Measurements from ENCODE around the gene ARID3A. TPM values are rescaled to one million over a fixed set of nuclear protein-coding genes. Genes with fewer than 3 reads are reported as not detected.

Gene ARID3A
- total RNA-seq, 1 experiment from 2014 or later = 5.6 TPM

GRCh38 chr19:996051-996838 lies 70.4 kb downstream of the ARID3A start:
- Histone ChIP-seq H3K9me2 (replicated peaks; ENCODE audit: low read length) (no peaks in the 10 kb centered on the region), H3K9ac (ENCODE audit: low read length) (no peak overlapping the region), H3K4me1 (ENCODE audit: insufficient read depth, low read length) (peaks cover 8% of the 10 kb centered on the region), H3K4me3 (ENCODE audit: low read length) (peak overlapping the region; percentile 35; the same call in 1 of the 2 replicates), H3K27ac (ENCODE audit: low read length) (no peak overlapping the region), H3K9me3 (ENCODE audit: low read length) (no peaks in the 10 kb centered on the region), H3K79me2 (ENCODE audit: low read length) (no peaks in the 10 kb centered on the region), H3K27me3 (ENCODE audit: low read length) (no peaks in the 10 kb centered on the region; the same call in 1 of the 2 replicates), H2AFZ (ENCODE audit: low read length) (no peak overlapping the region), H4K20me1 (ENCODE audit: low read length) (no peaks in the 10 kb centered on the region), H3K36me3 (ENCODE audit: low read depth, low read length) (no peaks in the 10 kb centered on the region; the same call in 1 of the 2 replicates), H3F3A (ENCODE audit: low read length, unreplicated experiment) (no peaks in the 10 kb centered on the region), H3K4me2 (ENCODE audit: low read length) (peak overlapping the region; percentile 72)
- intact Hi-C loops (cut with micrococcal nuclease) = no loop called here
- CTCF ChIA-PET = no interaction called here
- DNase-seq (peak; percentile 19), ATAC-seq (peak; percentile 20; the same call in 1 of the 2 replicates)
- BruUV-seq (replicated peaks) = no TSS peak
- TF ChIP-seq CTCF (conservative IDR thresholded peaks at IDR 0.05; ENCODE audit: low read depth, low read length) (no peak), EZH2 (IDR thresholded peaks at IDR 0.05; ENCODE audit: low read length, unreplicated experiment) (no peak), EZH2phosphoT487 (IDR thresholded peaks at IDR 0.05; ENCODE audit: borderline replicate concordance, low read length) (no peak)
- POLR2A ChIA-PET (ENCODE audit: unreplicated experiment) = no interaction called here

DNA sequence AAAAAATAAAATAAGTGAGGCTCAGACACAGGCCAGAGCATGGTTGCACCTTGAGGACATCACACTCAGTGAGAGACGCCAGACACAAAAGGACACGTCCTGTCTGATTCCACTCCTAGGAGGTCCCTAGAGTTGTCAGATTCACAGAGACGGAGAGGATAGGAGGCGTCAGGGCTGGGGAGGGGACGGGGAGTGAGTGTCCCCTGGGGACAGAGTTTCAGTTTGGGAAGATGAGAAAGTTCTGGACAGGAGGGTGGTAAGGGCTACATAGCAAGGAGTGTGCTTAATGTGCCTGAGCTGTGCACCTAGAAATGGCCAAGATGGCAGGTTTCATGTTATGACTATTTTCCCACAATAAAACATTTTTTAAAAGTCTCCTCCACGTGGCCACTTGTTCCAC lies 72.2 kb downstream of the ARID3A start:
- Histone ChIP-seq H2AFZ (ENCODE audit: low read length) (no peak overlapping the region), H3K4me3 (ENCODE audit: low read length) (no peak overlapping the region), H3K9ac (ENCODE audit: low read length) (no peak overlapping the region), H3K27ac (ENCODE audit: low read length) (no peak overlapping the region), H3K79me2 (ENCODE audit: low read length) (no peaks in the 10 kb centered on the region), H3K9me3 (ENCODE audit: low read length) (no peaks in the 10 kb centered on the region), H3K4me1 (ENCODE audit: insufficient read depth, low read length) (peaks cover 8% of the 10 kb centered on the region), H3K36me3 (ENCODE audit: low read depth, low read length) (no peaks in the 10 kb centered on the region), H3K27me3 (ENCODE audit: low read length) (no peaks in the 10 kb centered on the region; the same call in 1 of the 2 replicates), H4K20me1 (ENCODE audit: low read length) (no peaks in the 10 kb centered on the region), H3K4me2 (ENCODE audit: low read length) (no peak overlapping the region), H3K9me2 (replicated peaks; ENCODE audit: low read length) (no peaks in the 10 kb centered on the region), H3F3A (ENCODE audit: low read length, unreplicated experiment) (no peaks in the 10 kb centered on the region)
- intact Hi-C loops (cut with micrococcal nuclease) = no loop called here
- no TSS peak for BruUV-seq (replicated peaks)
- DNase-seq = no peak
- ATAC-seq = no peak
- no peak for TF ChIP-seq EZH2 (IDR thresholded peaks at IDR 0.05; ENCODE audit: low read length, unreplicated experiment)
- TF ChIP-seq CTCF (conservative IDR thresholded peaks at IDR 0.05; ENCODE audit: low read depth, low read length) = no peak
- TF ChIP-seq EZH2phosphoT487 (IDR thresholded peaks at IDR 0.05; ENCODE audit: borderline replicate concordance, low read length) = no peak
- ChIA-PET POLR2A (ENCODE audit: unreplicated experiment) (no interaction called here), CTCF (no interaction called here)

GRCh38 chr19:999379-999719 lies 73.5 kb downstream of the ARID3A start:
- H3K4me3 ChIP-seq (ENCODE audit: low read length) = no peak overlapping the region
- no peak overlapping the region for H2AFZ ChIP-seq (ENCODE audit: low read length)
- no peaks in the 10 kb centered on the region; the same call in 1 of the 2 replicates for H3K27me3 ChIP-seq (ENCODE audit: low read length)
- H3K9me3 ChIP-seq (ENCODE audit: low read length) = no peaks in the 10 kb centered on the region
- no peaks in the 10 kb centered on the region for H3K9me2 ChIP-seq (replicated peaks; ENCODE audit: low read length)
- H3K79me2 ChIP-seq (ENCODE audit: low read length) = no peaks in the 10 kb centered on the region
- ChIA-PET CTCF (no interaction called here), POLR2A (ENCODE audit: unreplicated experiment) (no interaction called here)
- DNase-seq = no peak
- ATAC-seq = no peak
- BruUV-seq (replicated peaks) = no TSS peak
- H3K27ac ChIP-seq (ENCODE audit: low read length) = no peak overlapping the region
- TF ChIP-seq EZH2phosphoT487 (IDR thresholded peaks at IDR 0.05; ENCODE audit: borderline replicate concordance, low read length) (no peak), CTCF (conservative IDR thresholded peaks at IDR 0.05; ENCODE audit: low read depth, low read length) (no peak), EZH2 (IDR thresholded peaks at IDR 0.05; ENCODE audit: low read length, unreplicated experiment) (no peak)
- no peak overlapping the region for H3K9ac ChIP-seq (ENCODE audit: low read length)
- H3K4me1 ChIP-seq (ENCODE audit: insufficient read depth, low read length) = peaks cover 8% of the 10 kb centered on the region
- intact Hi-C loops (cut with micrococcal nuclease) = no loop called here
- no peaks in the 10 kb centered on the region for H3F3A ChIP-seq (ENCODE audit: low read length, unreplicated experiment)
- no peaks in the 10 kb centered on the region for H4K20me1 ChIP-seq (ENCODE audit: low read length)
- H3K4me2 ChIP-seq (ENCODE audit: low read length) = no peak overlapping the region
- no peaks in the 10 kb centered on the region for H3K36me3 ChIP-seq (ENCODE audit: low read depth, low read length)
